Loucy (cell line): Measurements from ENCODE around the gene MRPL2.

Experiments
- H2AFZ ChIP-seq: fragments of 200-600 bp; sonication (generic); 2 replicates; pipeline ENCODE4 v1.6.0; 2016; ENCODE audit warnings: antibody characterized with exemption, mild to moderate bottlenecking, low read length, moderate library complexity
- H3F3A ChIP-seq: fragments of 200-600 bp; 2 replicates; pipeline ENCODE4 v1.6.0; 2016; ENCODE audit warnings: antibody characterized with exemption, low read depth, mild to moderate bottlenecking
- H3K27me3 ChIP-seq: fragments of 200-600 bp; sonication (generic); 2 replicates; pipeline ENCODE4 v1.6.1; 2014; ENCODE audit warnings: low read length, mild to moderate bottlenecking; ENCODE audit not compliant: insufficient read depth, poor library complexity, severe bottlenecking
- H3K36me3 ChIP-seq: fragments of 200-600 bp; sonication (generic); 2 replicates; pipeline ENCODE4 v1.6.1; 2016; ENCODE audit warnings: low read length; ENCODE audit not compliant: insufficient read depth
- H3K4me1 ChIP-seq: fragments of 200-600 bp; sonication (generic); 2 replicates; pipeline ENCODE4 v1.5.1; 2014; ENCODE audit warnings: low read length, mild to moderate bottlenecking; ENCODE audit not compliant: insufficient read depth, poor library complexity, severe bottlenecking
- H3K4me2 ChIP-seq: fragments of 200-600 bp; sonication (generic); 2 replicates; pipeline ENCODE4 v1.6.0; 2014; ENCODE audit warnings: antibody characterized with exemption, low read length, low read depth, mild to moderate bottlenecking; ENCODE audit not compliant: poor library complexity, severe bottlenecking
- H3K4me3 ChIP-seq: fragments of 200-600 bp; sonication (generic); 2 replicates; pipeline ENCODE4 v1.5.1; 2014; ENCODE audit warnings: low read length, mild to moderate bottlenecking, mixed read lengths; ENCODE audit not compliant: poor library complexity, severe bottlenecking
- H3K79me2 ChIP-seq: fragments of 200-600 bp; sonication (generic); 2 replicates; pipeline ENCODE4 v1.6.1; 2014; ENCODE audit warnings: low read length; ENCODE audit not compliant: insufficient read depth
- H3K9ac ChIP-seq: fragments of 200-600 bp; sonication (generic); 2 replicates; pipeline ENCODE4 v1.6.0; 2014; ENCODE audit warnings: mild to moderate bottlenecking, low read depth, low read length, moderate library complexity; ENCODE audit not compliant: poor library complexity, severe bottlenecking
- H3K9me2 ChIP-seq: fragments of 200-600 bp; sonication (generic); replicated peaks from 2 replicates; pipeline ENCODE4 v1.6.1; 2016; ENCODE audit warnings: low read depth, low read length, mixed read lengths
- H3K9me3 ChIP-seq: fragments of 200-600 bp; sonication (generic); 2 replicates; pipeline ENCODE4 v1.6.1; 2014; ENCODE audit warnings: mild to moderate bottlenecking, antibody characterized with exemption, low read length, low read depth; ENCODE audit not compliant: insufficient read depth
- H4K20me1 ChIP-seq: fragments of 200-600 bp; sonication (generic); 2 replicates; pipeline ENCODE4 v1.6.0; 2014; ENCODE audit warnings: antibody characterized with exemption, low read length, mild to moderate bottlenecking; ENCODE audit not compliant: insufficient read depth, poor library complexity, severe bottlenecking
- EZH2phosphoT487 ChIP-seq: fragments of 200-600 bp; IDR thresholded peaks from 2 replicates; pipeline ENCODE4 v1.6.1; 2018; ENCODE audit warnings: antibody characterized with exemption, mild to moderate bottlenecking, moderate library complexity, borderline replicate concordance
- TF ChIP-seq, protein P1 (sequence below): fragments of 200-600 bp; sonication (generic); conservative IDR thresholded peaks from 2 replicates; pipeline ENCODE4 v1.5.1; 2014; ENCODE audit warnings: mild to moderate bottlenecking, antibody characterized with exemption, low read length

MRPL2 gene

DNA sequence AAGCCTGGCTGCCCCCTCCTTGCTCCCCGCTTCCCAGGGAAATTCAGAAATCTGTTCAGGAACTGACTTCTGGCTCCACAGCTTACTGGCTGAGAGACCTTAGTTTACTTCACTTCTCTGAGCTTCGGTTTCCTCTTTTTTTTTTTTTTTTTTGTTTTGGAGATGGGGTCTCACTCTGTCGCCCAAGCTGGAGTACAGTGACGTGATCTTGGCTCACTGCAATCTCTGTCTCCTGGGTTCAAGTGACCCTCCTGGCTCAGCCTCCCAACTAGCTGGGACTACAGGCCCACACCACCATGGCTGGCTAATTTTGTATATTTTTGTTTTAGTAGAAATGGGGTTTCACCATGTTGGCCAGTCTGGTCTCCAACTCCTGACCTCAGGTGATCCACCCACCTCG is 31.8 kb upstream of the MRPL2 start:
- H3K4me3 ChIP-seq, result no peak overlapping the region
- no peaks in the 10 kb centered on the region for H3K27me3 ChIP-seq
- H3K36me3 ChIP-seq, result no peaks in the 10 kb centered on the region
- H4K20me1 ChIP-seq, result peaks cover 17% of the 10 kb centered on the region
- no peaks in the 10 kb centered on the region for H3K9me2 ChIP-seq
- H3K4me1 ChIP-seq, result peaks cover 26% of the 10 kb centered on the region
- peaks cover 76% of the 10 kb centered on the region for H3K79me2 ChIP-seq
- TF ChIP-seq, protein P1, sequence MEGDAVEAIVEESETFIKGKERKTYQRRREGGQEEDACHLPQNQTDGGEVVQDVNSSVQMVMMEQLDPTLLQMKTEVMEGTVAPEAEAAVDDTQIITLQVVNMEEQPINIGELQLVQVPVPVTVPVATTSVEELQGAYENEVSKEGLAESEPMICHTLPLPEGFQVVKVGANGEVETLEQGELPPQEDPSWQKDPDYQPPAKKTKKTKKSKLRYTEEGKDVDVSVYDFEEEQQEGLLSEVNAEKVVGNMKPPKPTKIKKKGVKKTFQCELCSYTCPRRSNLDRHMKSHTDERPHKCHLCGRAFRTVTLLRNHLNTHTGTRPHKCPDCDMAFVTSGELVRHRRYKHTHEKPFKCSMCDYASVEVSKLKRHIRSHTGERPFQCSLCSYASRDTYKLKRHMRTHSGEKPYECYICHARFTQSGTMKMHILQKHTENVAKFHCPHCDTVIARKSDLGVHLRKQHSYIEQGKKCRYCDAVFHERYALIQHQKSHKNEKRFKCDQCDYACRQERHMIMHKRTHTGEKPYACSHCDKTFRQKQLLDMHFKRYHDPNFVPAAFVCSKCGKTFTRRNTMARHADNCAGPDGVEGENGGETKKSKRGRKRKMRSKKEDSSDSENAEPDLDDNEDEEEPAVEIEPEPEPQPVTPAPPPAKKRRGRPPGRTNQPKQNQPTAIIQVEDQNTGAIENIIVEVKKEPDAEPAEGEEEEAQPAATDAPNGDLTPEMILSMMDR, result no peak
- no peak for TF ChIP-seq EZH2phosphoT487
- no peaks in the 10 kb centered on the region for H3F3A ChIP-seq
- H3K9me3 ChIP-seq, result no peaks in the 10 kb centered on the region
- H3K9ac ChIP-seq, result no peak overlapping the region
- no peak overlapping the region for H2AFZ ChIP-seq
- H3K4me2 ChIP-seq, result no peak overlapping the region

DNA sequence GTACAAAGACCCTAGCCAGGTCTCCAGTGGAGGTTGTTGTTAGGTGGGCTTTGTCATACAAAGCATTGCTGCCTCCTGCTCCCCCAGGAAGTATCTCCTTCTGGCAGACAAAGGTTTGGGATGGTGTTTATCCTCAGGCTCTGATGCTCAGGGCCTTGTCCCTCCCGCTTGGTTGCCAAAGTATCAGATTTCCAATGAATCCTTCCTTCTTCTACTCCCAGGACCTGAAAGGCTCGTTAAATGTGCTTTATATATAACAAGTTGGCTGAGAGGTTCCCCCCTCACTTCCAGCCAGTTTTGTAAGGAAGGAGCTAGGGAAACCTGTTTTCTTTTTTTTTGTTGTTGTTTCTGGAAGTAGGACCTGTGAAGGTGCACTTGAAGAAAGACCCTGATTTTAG is 31.3 kb upstream of the MRPL2 start:
- Histone ChIP-seq H3K27me3 (no peaks in the 10 kb centered on the region), H3K4me1 (peaks cover 29% of the 10 kb centered on the region), H3K36me3 (no peaks in the 10 kb centered on the region), H3K79me2 (peaks cover 76% of the 10 kb centered on the region), H4K20me1 (peaks cover 17% of the 10 kb centered on the region), H3K4me2 (no peak overlapping the region), H3K4me3 (no peak overlapping the region), H3K9me3 (no peaks in the 10 kb centered on the region), H3K9ac (no peak overlapping the region), H3F3A (no peaks in the 10 kb centered on the region), H3K9me2 (no peaks in the 10 kb centered on the region), H2AFZ (no peak overlapping the region)
- no peak for TF ChIP-seq EZH2phosphoT487
- TF ChIP-seq, protein P1, result no peak

DNA sequence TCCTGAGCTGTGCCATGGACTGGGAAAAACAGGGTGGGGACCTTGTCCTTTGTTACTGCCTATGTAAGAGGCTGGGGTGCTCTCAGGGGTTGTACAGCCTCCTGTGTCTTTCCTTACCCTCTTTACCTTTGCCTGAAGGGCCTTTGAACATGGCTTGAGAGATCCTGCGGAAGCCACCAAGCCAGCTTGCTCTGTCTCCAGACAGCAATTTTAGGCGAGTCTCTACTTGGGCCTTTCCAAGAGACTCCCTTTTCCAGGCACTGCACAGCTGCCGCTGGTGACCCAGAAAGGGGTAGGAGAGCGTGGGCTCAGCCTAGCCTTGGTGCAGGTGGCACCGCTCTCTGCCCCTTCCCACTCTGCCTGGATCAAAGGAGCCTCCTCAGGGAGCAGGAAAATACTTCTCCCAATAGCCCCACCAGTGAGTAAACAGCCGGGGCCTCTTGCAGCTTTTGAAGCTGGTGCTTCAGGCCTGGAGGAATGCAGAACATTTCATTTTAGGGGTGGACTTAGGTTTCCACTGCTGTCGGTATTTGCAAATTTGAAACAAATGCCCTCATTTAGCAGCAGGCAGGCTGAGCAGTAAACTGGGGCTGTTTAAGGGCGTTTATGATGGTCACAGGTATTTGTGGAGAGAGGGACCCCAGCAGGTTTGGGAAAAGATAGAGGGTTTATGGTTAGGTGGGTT is 30.8 kb upstream of the MRPL2 start:
- no peak overlapping the region for H3K4me3 ChIP-seq
- no peaks in the 10 kb centered on the region for H3K36me3 ChIP-seq
- peaks cover 17% of the 10 kb centered on the region for H4K20me1 ChIP-seq
- H3K4me2 ChIP-seq, result no peak overlapping the region
- H2AFZ ChIP-seq, result no peak overlapping the region
- peaks cover 29% of the 10 kb centered on the region for H3K4me1 ChIP-seq
- no peak overlapping the region for H3K9ac ChIP-seq
- no peaks in the 10 kb centered on the region for H3K9me2 ChIP-seq
- no peaks in the 10 kb centered on the region for H3K27me3 ChIP-seq
- no peaks in the 10 kb centered on the region for H3K9me3 ChIP-seq
- TF ChIP-seq, protein P1, result no peak
- TF ChIP-seq EZH2phosphoT487, result no peak
- H3F3A ChIP-seq, result no peaks in the 10 kb centered on the region
- H3K79me2 ChIP-seq, result peaks cover 81% of the 10 kb centered on the region
